GM21390 (cell line): ENCODE measurements around the gene PRRC2A.
A peak's percentile ranks its signal among the peaks of the same experiment; 100 is the strongest.

Experiments used
- ATAC-seq: cut with Tn5 transposase; IDR thresholded peaks from one replicate; pipeline ENCODE4 v1.9.1; 2021; ENCODE audit not compliant: unreplicated experiment

The PRRC2A gene

DNA sequence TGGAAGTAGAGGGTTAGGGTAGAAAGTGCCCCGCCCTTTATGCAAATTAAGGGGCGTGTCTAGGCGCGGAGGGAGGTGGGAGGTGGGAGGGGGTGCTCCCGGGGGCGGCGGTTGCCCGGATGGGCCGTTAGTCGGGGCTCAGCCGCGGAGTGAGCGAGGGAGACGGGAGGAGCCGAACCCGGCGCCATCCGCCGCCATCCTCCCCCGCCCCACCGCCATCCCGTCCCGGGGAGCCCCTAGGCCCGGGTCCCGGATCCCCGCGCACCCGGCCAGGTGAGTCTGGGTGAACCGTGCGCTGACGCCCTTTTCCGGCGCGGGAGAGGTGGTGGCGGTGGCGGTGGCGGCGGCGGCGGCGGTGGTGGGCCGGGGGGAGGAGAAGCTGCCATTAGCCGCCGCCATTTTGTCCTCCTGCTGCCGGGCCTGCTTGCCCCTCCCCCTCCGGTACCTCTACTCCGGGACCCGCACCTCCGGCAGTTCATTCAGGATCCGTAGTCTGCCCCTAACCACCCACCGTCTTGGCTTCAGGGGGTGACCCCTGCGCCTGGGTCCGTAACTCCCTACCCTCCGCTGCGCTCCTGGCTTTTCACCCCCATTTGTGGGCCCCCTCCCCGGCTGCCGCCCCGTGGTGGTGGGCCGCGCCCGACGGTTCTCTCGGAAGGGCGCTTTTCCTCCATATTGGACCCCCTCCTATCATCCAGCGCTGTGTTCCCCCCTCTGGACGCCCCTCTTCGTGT, at the start of gene PRRC2A:
Gene PRRC2A (plus strand): TSS at position 130 of the 734 bp plus-strand sequence. CDS start 2,075 bp downstream, outside the sequence.
- ATAC-seq = peak; percentile 45

DNA sequence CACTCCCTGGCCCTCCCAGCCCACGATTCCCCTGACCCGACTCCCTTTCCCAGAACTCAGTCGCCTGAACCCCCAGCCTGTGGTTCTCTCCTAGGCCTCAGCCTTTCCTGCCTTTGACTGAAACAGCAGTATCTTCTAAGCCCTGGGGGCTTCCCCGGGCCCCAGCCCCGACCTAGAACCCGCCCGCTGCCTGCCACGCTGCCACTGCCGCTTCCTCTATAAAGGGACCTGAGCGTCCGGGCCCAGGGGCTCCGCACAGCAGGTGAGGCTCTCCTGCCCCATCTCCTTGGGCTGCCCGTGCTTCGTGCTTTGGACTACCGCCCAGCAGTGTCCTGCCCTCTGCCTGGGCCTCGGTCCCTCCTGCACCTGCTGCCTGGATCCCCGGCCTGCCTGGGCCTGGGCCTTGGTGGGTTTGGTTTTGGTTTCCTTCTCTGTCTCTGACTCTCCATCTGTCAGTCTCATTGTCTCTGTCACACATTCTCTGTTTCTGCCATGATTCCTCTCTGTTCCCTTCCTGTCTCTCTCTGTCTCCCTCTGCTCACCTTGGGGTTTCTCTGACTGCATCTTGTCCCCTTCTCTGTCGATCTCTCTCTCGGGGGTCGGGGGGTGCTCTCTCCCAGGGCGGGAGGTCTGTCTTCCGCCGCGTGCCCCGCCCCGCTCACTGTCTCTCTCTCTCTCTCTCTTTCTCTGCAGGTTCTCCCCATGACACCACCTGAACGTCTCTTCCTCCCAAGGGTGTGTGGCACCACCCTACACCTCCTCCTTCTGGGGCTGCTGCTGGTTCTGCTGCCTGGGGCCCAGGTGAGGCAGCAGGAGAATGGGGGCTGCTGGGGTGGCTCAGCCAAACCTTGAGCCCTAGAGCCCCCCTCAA, 48.2 kb upstream of the PRRC2A start, which contains the start of gene LTA:
Gene LTA (plus strand): TSS at position 249 of the 871 bp plus-strand sequence. CDS start 454 bp downstream, at position 703.
- no peak for ATAC-seq

DNA sequence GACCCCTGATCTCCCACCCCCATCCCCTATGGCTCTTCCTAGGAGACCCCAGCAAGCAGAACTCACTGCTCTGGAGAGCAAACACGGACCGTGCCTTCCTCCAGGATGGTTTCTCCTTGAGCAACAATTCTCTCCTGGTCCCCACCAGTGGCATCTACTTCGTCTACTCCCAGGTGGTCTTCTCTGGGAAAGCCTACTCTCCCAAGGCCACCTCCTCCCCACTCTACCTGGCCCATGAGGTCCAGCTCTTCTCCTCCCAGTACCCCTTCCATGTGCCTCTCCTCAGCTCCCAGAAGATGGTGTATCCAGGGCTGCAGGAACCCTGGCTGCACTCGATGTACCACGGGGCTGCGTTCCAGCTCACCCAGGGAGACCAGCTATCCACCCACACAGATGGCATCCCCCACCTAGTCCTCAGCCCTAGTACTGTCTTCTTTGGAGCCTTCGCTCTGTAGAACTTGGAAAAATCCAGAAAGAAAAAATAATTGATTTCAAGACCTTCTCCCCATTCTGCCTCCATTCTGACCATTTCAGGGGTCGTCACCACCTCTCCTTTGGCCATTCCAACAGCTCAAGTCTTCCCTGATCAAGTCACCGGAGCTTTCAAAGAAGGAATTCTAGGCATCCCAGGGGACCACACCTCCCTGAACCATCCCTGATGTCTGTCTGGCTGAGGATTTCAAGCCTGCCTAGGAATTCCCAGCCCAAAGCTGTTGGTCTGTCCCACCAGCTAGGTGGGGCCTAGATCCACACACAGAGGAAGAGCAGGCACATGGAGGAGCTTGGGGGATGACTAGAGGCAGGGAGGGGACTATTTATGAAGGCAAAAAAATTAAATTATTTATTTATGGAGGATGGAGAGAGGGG, 47.0 kb upstream of the PRRC2A start:
- no peak for ATAC-seq

DNA sequence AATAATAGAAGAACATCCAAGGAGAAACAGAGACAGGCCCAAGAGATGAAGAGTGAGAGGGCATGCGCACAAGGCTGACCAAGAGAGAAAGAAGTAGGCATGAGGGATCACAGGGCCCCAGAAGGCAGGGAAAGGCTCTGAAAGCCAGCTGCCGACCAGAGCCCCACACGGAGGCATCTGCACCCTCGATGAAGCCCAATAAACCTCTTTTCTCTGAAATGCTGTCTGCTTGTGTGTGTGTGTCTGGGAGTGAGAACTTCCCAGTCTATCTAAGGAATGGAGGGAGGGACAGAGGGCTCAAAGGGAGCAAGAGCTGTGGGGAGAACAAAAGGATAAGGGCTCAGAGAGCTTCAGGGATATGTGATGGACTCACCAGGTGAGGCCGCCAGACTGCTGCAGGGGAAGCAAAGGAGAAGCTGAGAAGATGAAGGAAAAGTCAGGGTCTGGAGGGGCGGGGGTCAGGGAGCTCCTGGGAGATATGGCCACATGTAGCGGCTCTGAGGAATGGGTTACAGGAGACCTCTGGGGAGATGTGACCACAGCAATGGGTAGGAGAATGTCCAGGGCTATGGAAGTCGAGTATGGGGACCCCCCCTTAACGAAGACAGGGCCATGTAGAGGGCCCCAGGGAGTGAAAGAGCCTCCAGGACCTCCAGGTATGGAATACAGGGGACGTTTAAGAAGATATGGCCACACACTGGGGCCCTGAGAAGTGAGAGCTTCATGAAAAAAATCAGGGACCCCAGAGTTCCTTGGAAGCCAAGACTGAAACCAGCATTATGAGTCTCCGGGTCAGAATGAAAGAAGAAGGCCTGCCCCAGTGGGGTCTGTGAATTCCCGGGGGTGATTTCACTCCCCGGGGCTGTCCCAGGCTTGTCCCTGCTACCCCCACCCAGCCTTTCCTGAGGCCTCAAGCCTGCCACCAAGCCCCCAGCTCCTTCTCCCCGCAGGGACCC, 46.1 kb upstream of the PRRC2A start:
- no peak for ATAC-seq

DNA sequence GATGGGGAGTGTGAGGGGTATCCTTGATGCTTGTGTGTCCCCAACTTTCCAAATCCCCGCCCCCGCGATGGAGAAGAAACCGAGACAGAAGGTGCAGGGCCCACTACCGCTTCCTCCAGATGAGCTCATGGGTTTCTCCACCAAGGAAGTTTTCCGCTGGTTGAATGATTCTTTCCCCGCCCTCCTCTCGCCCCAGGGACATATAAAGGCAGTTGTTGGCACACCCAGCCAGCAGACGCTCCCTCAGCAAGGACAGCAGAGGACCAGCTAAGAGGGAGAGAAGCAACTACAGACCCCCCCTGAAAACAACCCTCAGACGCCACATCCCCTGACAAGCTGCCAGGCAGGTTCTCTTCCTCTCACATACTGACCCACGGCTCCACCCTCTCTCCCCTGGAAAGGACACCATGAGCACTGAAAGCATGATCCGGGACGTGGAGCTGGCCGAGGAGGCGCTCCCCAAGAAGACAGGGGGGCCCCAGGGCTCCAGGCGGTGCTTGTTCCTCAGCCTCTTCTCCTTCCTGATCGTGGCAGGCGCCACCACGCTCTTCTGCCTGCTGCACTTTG, 45.1 kb upstream of the PRRC2A start, which contains the start of gene TNF:
Gene TNF (plus strand): TSS at position 231 of the 567 bp plus-strand sequence. CDS start 177 bp downstream, at position 408.
- ATAC-seq = no peak

DNA sequence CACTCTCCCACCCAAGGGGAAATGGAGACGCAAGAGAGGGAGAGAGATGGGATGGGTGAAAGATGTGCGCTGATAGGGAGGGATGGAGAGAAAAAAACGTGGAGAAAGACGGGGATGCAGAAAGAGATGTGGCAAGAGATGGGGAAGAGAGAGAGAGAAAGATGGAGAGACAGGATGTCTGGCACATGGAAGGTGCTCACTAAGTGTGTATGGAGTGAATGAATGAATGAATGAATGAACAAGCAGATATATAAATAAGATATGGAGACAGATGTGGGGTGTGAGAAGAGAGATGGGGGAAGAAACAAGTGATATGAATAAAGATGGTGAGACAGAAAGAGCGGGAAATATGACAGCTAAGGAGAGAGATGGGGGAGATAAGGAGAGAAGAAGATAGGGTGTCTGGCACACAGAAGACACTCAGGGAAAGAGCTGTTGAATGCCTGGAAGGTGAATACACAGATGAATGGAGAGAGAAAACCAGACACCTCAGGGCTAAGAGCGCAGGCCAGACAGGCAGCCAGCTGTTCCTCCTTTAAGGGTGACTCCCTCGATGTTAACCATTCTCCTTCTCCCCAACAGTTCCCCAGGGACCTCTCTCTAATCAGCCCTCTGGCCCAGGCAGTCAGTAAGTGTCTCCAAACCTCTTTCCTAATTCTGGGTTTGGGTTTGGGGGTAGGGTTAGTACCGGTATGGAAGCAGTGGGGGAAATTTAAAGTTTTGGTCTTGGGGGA, 44.4 kb upstream of the PRRC2A start:
- no peak for ATAC-seq

DNA sequence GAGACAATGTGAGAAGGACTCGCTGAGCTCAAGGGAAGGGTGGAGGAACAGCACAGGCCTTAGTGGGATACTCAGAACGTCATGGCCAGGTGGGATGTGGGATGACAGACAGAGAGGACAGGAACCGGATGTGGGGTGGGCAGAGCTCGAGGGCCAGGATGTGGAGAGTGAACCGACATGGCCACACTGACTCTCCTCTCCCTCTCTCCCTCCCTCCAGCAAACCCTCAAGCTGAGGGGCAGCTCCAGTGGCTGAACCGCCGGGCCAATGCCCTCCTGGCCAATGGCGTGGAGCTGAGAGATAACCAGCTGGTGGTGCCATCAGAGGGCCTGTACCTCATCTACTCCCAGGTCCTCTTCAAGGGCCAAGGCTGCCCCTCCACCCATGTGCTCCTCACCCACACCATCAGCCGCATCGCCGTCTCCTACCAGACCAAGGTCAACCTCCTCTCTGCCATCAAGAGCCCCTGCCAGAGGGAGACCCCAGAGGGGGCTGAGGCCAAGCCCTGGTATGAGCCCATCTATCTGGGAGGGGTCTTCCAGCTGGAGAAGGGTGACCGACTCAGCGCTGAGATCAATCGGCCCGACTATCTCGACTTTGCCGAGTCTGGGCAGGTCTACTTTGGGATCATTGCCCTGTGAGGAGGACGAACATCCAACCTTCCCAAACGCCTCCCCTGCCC, 43.5 kb upstream of the PRRC2A start:
- ATAC-seq = no peak

DNA sequence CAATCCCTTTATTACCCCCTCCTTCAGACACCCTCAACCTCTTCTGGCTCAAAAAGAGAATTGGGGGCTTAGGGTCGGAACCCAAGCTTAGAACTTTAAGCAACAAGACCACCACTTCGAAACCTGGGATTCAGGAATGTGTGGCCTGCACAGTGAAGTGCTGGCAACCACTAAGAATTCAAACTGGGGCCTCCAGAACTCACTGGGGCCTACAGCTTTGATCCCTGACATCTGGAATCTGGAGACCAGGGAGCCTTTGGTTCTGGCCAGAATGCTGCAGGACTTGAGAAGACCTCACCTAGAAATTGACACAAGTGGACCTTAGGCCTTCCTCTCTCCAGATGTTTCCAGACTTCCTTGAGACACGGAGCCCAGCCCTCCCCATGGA, 42.9 kb upstream of the PRRC2A start:
- ATAC-seq = no peak

DNA sequence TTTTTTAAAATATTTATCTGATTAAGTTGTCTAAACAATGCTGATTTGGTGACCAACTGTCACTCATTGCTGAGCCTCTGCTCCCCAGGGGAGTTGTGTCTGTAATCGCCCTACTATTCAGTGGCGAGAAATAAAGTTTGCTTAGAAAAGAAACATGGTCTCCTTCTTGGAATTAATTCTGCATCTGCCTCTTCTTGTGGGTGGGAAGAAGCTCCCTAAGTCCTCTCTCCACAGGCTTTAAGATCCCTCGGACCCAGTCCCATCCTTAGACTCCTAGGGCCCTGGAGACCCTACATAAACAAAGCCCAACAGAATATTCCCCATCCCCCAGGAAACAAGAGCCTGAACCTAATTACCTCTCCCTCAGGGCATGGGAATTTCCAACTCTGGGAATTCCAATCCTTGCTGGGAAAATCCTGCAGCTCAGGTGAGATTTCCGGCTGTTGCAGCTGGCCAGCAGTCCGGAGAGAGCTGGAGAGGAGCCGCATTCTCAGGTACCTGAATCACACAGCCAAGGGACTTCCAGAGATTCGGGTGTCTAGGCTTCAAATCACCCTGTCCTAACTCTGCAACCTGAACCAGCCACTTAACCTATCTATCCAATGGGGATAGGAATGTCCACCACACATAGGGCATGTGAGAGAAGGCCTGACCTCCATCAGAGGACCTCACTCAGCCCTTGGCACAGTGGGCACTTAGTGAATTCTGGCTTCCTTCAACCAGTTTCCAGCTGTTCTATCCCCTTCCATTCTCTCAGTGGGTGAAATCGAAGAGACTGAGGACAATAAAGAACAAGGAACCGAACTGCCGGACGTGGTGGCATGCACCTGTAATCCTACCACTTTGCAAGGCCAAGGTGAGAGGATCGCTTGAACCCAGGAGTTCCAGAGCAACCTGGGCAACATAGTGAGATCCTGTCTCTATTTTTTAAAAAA, 42.1 kb upstream of the PRRC2A start:
- ATAC-seq = no peak

DNA sequence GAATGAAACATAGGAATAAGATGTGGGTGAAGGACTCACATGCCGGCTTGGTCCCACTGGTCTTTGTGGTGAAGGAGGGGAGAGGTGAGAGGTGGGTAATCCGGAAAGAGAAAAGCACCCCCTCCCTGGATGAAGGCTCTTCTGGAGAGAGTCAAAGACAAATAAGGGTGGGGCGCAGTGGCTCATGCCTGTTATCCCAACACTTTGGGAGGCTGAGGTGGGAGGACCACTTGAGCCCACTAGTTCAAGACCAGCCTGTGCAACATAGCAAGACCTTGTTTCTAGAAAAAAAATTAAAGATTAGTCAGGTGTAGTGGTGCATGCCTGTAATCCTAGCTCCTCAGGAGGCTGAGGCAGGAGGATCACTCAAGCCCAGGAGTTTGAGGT, 41.4 kb upstream of the PRRC2A start:
- no peak for ATAC-seq

DNA sequence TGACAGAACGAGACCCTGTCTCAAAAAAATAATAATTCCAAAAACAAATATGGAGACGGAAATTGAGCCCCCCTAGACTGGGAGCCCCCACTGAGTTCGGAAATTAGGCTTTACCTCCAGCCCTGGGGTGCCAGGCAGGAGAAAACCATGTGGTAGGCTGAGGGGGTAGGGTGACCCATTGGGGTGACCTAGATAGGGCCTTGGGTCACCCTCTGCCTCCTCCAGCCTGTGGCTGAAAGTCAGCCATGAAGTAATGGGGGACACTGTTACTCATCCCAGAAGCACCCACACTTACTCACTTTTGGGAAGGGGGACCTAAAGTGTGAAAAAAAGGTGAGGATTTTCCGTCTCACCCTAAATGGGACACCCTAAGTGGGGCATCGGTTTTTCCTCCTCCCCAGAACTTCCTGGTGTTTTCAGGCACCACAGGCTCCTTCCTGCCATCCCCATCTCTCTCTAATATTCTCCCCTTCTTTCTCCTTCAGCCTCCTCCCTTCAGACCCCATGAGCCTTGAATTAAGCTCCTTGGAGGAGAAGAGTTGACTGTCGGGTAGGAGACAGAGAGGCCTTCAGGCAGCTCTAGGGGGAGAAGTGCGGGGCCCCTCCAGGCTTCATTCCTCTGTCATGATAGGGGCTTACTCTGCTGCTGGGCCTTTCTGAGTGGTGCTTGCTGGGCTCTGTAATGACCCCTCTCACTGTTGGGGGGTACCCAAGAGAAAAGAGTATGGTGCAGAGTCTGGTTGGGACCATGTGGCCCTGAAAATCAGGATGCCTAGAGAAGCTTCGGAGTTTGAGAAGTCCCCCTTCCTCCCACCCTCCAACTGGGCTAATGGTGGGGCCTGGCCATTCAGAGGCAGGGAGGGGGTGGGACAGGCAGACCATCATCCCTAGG, 40.7 kb upstream of the PRRC2A start:
- no peak for ATAC-seq

DNA sequence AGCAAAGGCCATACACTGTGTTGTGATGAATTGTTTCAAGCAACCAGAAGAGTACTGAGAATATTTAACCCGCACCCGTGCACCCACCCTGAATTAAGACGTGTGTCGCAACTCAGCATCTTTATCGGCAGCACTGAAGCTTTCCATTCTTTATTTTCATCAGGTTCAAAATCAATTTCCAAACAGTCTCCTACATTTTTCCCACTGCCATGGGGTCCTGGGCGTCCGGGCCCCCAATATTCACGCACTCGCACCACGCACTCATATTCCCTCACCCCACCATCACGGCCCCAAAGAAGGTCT, 40.1 kb upstream of the PRRC2A start:
- no peak for ATAC-seq

DNA sequence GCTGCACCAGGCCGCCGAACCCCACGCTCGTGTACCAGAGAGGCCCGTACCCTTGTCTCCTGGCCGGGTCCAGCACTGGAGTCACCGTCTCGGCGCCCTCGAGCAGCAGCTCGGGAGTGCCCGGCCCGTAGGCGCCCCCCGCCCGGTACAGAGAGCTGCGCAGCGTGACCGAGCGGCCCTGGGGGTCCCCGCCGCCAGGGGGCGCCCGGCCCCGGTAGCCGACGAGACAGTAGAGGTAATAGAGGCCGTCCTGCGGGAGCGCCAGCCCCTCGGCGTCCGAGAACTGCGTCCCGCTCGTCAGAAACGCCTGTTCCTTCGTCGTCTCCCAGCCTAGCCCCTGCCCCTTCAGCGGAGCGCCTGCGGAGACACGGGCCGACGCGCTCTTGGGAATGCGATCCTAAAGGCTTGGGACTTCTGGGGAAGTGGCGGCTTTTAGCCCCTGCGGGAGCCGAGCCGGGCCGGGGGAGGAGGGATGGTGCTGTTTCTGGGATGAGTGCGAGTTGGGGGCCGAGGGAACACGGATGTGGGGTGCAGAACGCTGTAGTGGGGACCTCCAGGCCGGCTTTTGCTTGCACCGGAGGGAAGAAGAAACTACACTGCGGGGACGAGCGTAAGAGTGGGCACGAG, 39.6 kb upstream of the PRRC2A start:
- ATAC-seq = peak; percentile 63

DNA sequence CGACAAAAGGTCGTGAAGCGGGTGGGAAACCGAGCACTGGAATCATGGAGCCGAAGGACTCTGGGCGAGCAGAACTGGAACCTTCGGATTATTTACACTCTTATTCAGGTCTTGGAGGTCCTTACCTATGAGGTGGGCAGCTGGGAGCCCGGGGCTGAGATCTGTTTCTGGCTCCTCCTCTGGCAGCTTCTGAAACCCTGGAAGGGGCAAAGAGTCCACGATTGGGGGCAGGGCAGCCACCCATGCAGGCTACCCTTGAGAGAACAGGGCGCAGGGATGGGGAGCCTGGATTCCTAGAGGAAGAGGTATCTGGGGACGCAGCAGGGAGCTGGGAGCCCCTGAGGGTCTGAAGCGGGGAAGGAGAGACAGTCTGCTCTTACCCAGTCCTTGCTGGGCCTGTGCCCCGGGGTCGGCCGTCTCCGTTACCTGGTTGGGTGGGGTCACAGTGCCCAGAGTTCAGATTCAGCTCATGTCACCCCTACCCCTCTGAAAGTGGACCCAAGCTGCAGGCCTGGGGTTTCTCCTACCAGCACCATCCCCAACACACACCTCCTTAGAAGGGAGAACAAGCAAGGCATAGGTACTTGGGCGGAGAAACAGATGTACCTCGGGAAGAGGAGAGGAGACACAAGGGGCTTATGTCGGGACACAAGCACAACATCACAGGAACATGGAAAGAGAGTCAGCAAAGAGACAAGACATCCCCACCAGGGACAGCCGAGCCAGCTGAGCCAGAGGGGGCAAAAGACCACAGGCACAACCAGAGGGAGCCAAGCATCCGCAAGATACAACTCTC, 38.9 kb upstream of the PRRC2A start:
- no peak for ATAC-seq

DNA sequence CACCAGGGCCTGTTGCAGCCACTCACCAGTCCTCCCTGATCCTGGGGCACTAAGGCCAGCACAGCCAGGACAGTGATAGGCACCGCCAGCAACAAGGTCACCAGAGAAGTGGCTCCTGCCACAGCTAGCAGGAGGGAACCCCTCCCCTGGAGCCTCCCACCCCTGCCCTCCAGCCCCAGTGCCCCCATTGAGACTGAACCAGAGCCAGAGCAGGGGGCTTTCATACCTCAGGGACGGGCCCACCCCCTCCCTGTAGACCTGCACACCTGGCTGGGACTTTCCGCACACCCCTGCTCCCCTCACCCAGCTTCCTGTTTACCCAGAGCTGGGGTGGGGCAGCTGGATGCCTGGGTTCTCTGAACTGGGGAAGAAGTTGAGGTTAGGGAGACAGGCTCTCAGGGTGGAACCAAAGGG, 38.3 kb upstream of the PRRC2A start, which contains the start of gene LTB:
Gene LTB (minus strand): TSS at position 195 of the 414 bp plus-strand sequence. CDS start 7 bp downstream, at position 188.
- no peak for ATAC-seq
